HCT116 (cell line): ENCODE results near the gene WDR90.

Experiments
- CTCF ChIP-seq, 3 experiments: fragments of 200-600 bp in 1 of 3; sonication (generic) in 1 of 3; IDR thresholded peaks in 2 of 3; conservative IDR thresholded peaks in 1 of 3; 2 replicates each; pipeline ENCODE4 v1.5.1; 2012 to 2017; ENCODE audit warnings: low read depth in 2 of 3, low read length in 2 of 3, antibody characterized with exemption in 1 of 3, borderline replicate concordance in 1 of 3, control low read depth in 1 of 3, mild to moderate bottlenecking in 1 of 3, mixed read lengths in 1 of 3, mixed run types in 1 of 3, moderate library complexity in 1 of 3; ENCODE audit not compliant: insufficient read depth in 1 of 3
- EZH2 ChIP-seq: fragments of 200-600 bp; sonication (generic); IDR thresholded peaks from 2 replicates; pipeline ENCODE4 v1.6.1; 2017; ENCODE audit warnings: antibody characterized with exemption, mixed run types
- POLR2A ChIP-seq: IDR thresholded peaks from 2 replicates; pipeline ENCODE4 v1.7.0; 2011; ENCODE audit warnings: borderline replicate concordance; ENCODE audit not compliant: insufficient read depth, insufficient read length; ENCODE audit errors: extremely low read depth
- POLR2AphosphoS5 ChIP-seq: IDR thresholded peaks from 2 replicates; pipeline ENCODE4 v1.6.1; 2011; ENCODE audit warnings: mild to moderate bottlenecking, low read depth, low read length, moderate library complexity
- SP1 ChIP-seq: IDR thresholded peaks from 2 replicates; pipeline ENCODE4 v1.6.1; 2012; ENCODE audit warnings: low read depth
- ZBTB33 ChIP-seq: IDR thresholded peaks from 2 replicates; pipeline ENCODE4 v1.6.1; 2011; ENCODE audit warnings: mild to moderate bottlenecking, low read length, moderate library complexity; ENCODE audit not compliant: insufficient replicate concordance; ENCODE audit errors: extremely low read depth

GRCh38 chr16:651844-652243 is 2.7 kb downstream of the WDR90 start:
- TF ChIP-seq CTCF (IDR thresholded peaks at IDR 0.05 in 2 of 3, conservative IDR thresholded peaks at IDR 0.05 in 1 of 3; ENCODE audit: borderline replicate concordance in 1 of 3, insufficient read depth in 1 of 3, low read depth in 2 of 3, low read length in 2 of 3) (no peak), POLR2AphosphoS5 (no peak), SP1 (no peak), EZH2 (no peak), POLR2A (no peak), ZBTB33 (no peak)
